Thoracic aorta (tissue), 2 donors: ENCODE data around the gene KCP. TPM values are rescaled to one million over a fixed set of nuclear protein-coding genes. Genes with fewer than 3 reads are reported as not detected.
"Not testable (repeated sequence)": the region's sequence is repeated elsewhere in the genome, so short reads cannot be mapped to it uniquely, and the experiment has no call there.

Source experiments
- ATAC-seq: fragments of 150-250 bp; one replicate; pipeline ENCODE4 v1.8.0; 2017; ENCODE audit warnings: low read depth; ENCODE audit not compliant: insufficient number of reproducible peaks, low FRiP score
- DNase-seq: peaks from one replicate; pipeline ENCODE4 v3.0.0-alpha.2; 2020; ENCODE audit warnings: low spot score
- H3K27ac ChIP-seq, 2 donors: fragments of 200-600 bp; sonication (generic); 1 replicate in 1 of 2; 2 replicates in 1 of 2; pipeline ENCODE4 v1.5.1; 2016; ENCODE audit warnings: mild to moderate bottlenecking in 2 of 2, moderate library complexity in 2 of 2
- H3K27me3 ChIP-seq: fragments of 200-600 bp; sonication (generic); replicated peaks from 2 replicates; pipeline ENCODE4 v1.6.0; 2016; ENCODE audit warnings: mild to moderate bottlenecking; ENCODE audit not compliant: insufficient read depth
- H3K36me3 ChIP-seq: fragments of 200-600 bp; sonication (generic); one replicate; pipeline ENCODE4 v1.5.1; 2016
- H3K4me1 ChIP-seq, 2 donors: fragments of 200-600 bp; sonication (generic); 1 replicate in 1 of 2; 2 replicates in 1 of 2; pipeline versions ENCODE4 v1.5.1 to v1.6.0; 2016; ENCODE audit warnings: low read depth in 2 of 2, mild to moderate bottlenecking in 1 of 2; ENCODE audit not compliant: control insufficient read depth in 1 of 2
- H3K4me3 ChIP-seq: fragments of 200-600 bp; sonication (generic); 2 replicates; pipeline ENCODE4 v1.5.1; 2016; ENCODE audit warnings: mild to moderate bottlenecking
- H3K9me3 ChIP-seq: fragments of 200-600 bp; sonication (generic); 2 replicates; pipeline ENCODE4 v1.5.1; 2016
- total RNA-seq, 2 donors: library from RNA; depleted of rRNA; stranded (reverse); fragments of >200 nt; gene quantifications; one replicate each; pipeline versions ENCODE4 v1.1.0 to v1.2.3, GENCODE V29; 2016
- TF ChIP-seq, protein P1 (sequence below): fragments of 200-600 bp; sonication (generic); IDR thresholded peaks from one replicate; pipeline ENCODE4 v1.5.1; 2019; ENCODE audit warnings: antibody characterized with exemption

Gene KCP
- total RNA-seq, 2 donors from 2014 or later: 0.81 to 2.0 TPM

DNA sequence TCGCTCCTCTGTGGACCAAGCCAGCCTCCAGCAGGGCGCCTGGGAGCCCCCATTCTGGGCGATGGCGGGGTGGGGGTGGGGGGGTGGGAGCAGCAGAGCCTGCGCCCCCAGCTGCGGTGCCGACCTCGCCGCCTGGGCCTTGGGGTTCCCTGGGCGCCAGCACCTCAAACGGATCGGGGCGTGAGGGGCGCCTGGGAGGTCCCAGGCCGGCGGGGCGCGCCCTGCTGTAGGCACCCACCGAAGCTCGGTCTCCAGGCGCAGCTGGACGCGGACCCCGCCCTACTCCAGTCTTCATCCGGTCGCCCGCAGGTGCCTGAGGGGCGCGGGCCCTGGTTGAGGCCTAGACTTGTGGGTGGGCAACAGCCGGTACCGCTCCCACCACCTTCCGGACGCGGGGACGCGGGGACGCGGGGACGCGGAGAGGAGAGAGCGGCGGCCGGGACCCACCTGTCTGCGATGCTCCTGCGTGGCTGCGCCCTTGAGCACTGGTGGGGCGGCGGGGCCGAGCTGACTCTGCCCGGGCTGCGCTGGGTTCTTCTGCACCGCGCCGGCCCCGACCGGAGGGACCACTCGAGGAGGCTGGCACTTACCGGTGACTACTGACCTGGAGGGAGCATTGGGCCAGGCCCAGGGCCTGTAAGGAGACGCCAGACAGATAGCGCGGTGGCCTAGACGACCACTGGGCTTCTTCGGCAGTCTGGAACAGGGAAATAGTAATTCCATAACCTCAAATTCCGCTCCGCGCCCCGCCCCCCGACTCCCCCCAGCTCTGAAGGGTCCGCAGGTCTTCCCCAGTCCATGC is 5.5 kb upstream of the KCP start:
- H3K27ac ChIP-seq: no peak overlapping the region
- ATAC-seq (no peak), DNase-seq (no peak)
- peak overlapping the region; percentile 65 for H3K4me3 ChIP-seq
- no peaks in the 10 kb centered on the region for H3K9me3 ChIP-seq
- TF ChIP-seq, protein P1, sequence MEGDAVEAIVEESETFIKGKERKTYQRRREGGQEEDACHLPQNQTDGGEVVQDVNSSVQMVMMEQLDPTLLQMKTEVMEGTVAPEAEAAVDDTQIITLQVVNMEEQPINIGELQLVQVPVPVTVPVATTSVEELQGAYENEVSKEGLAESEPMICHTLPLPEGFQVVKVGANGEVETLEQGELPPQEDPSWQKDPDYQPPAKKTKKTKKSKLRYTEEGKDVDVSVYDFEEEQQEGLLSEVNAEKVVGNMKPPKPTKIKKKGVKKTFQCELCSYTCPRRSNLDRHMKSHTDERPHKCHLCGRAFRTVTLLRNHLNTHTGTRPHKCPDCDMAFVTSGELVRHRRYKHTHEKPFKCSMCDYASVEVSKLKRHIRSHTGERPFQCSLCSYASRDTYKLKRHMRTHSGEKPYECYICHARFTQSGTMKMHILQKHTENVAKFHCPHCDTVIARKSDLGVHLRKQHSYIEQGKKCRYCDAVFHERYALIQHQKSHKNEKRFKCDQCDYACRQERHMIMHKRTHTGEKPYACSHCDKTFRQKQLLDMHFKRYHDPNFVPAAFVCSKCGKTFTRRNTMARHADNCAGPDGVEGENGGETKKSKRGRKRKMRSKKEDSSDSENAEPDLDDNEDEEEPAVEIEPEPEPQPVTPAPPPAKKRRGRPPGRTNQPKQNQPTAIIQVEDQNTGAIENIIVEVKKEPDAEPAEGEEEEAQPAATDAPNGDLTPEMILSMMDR: no peak
- H3K27me3 ChIP-seq: no peaks in the 10 kb centered on the region
- H3K4me1 ChIP-seq: peaks cover 5% of the 10 kb centered on the region in 2 donors
- no peaks in the 10 kb centered on the region for H3K36me3 ChIP-seq

GRCh38 chr7:128915271-128915819 is 4.8 kb upstream of the KCP start:
- TF ChIP-seq, protein P1: no peak
- ATAC-seq (no peak), DNase-seq (no peak)
- Histone ChIP-seq H3K4me1 (peaks cover 5% of the 10 kb centered on the region in 2 donors), H3K27me3 (no peaks in the 10 kb centered on the region), H3K4me3 (peak overlapping the region; percentile 65), H3K36me3 (no peaks in the 10 kb centered on the region), H3K27ac (no peak overlapping the region), H3K9me3 (no peaks in the 10 kb centered on the region)

DNA sequence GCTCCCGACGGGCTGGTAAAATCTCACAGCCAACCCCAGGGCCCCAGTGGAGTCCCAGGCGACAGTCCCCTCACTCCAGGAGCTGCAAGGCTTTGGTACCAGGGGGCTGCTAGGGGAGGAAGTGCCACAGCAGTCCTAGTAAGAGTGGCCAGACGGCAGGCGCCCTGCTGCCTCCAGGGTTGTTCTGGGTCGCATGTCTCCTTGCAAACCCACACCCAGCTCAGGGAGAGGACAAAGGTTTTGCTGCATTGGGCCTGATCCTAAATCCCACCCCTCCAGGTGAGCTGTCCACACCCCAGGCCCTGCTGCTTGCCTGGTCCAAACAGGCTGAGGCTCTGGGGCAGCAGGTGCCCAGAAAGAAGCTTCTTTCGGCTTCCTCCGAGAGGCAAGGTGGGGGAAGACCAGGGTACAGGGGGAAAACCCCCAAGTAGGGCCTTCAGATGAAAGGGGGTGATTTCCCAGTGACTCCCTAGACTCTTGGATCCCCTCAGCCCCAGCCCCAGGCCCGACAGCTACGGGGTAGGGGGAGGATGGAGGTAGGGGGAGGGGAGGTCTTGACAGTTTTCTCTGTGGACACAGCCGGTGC is 4.2 kb upstream of the KCP start:
- TF ChIP-seq, protein P1: no peak
- Histone ChIP-seq H3K4me3 (no peak overlapping the region), H3K9me3 (no peaks in the 10 kb centered on the region), H3K36me3 (no peaks in the 10 kb centered on the region), H3K4me1 (peaks cover 5 to 12% of the 10 kb centered on the region in 2 donors), H3K27ac (no peak overlapping the region), H3K27me3 (no peaks in the 10 kb centered on the region)
- DNase-seq (no peak), ATAC-seq (no peak)

DNA sequence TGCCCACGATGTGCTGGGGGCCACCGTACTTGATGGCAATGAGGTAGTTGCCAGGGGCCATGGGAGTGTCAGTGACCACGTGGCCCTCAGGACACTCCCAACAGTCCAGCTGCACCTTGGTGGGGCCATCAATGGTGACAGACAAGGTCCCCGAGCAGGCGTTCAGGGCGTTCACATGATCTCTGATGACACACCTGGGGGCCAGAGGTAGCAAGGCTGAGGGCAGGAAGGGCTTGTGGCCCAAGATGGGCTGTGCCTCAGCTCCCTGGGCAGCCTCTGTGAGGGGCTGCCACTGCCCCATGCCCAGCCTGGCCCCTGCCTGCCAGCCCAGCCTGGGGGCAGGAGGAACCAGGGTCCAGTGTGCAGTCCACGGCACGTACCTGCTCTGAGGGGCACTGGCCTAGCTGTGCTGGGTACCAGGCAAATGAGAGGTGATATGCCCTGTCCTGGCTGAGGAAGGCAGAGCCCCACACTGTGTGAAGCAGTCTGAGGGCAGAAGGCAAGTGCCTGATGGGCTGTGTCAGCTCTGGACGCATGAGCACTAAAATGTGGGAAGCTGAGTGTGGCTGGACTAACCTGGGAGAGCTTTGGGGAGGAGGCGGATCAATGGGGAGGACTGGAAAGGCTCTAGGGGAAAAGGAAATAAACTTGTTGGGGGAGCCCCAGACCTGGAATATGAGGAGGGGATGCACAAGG is 3.5 kb upstream of the KCP start:
- TF ChIP-seq, protein P1: no peak
- H3K27me3 ChIP-seq: no peaks in the 10 kb centered on the region
- no peak for ATAC-seq

DNA sequence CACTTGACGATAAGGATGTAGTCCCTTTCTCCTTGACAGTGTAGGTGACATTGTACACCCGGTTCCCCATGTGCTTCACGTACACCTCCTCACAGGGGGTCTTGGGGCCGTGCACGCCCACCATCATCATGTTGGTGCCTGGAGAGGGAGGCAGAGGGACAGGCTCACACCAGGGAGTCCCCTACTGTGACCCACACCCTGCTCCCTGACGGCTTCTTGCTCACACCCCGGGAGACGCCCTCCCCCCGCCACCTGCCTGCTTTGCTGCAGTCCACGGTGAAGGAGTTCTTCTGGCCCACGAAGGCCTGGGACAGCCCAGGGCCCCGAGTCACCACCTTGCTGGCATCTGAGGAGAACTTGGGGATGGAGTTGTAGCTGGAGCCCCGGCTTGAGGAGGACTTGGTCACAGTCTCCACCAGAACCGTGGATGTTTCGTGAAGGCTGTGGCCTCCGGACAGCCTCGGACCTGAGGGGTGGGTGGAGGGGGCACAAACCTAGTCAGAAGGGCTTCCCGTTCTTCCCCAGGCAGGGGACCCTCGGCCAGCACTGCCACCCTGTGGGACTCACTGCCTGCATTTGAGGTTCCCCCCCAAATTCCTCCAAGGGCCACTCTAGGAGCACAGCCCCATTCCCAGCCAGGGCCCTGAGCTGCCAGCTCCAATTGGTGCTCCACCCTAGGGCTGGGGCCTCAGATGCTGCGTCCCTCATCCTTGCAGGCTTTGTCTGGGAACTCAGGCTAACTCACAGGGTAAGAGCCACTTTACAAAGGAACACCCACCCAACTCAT is 2.4 kb upstream of the KCP start:
- H3K4me1 ChIP-seq: peaks cover 5 to 18% of the 10 kb centered on the region in 2 donors
- H3K4me3 ChIP-seq, H3K27me3 ChIP-seq, H3K36me3 ChIP-seq, H3K9me3 ChIP-seq, DNase-seq, ATAC-seq, H3K27ac ChIP-seq: not testable (repeated sequence)

More for the DNA sequence above, 3.5 kb upstream of the KCP start:
- Histone ChIP-seq H3K4me3 (no peak overlapping the region), H3K9me3 (no peaks in the 10 kb centered on the region), H3K27ac (no peak overlapping the region), H3K36me3 (no peaks in the 10 kb centered on the region), H3K4me1 (peaks cover 5 to 18% of the 10 kb centered on the region in 2 donors)
- no peak for DNase-seq
